Stomach (tissue), 9 donors: ENCODE measurements around the gene LRCH1. TPM values are rescaled to one million over a fixed set of nuclear protein-coding genes. Genes with fewer than 3 reads are reported as not detected.

Experiments used
- DNase-seq, 2 donors: peaks; one replicate each; pipeline versions ENCODE4 v3.0.0 to v3.0.0-alpha.2; 2013 to 2019
- H3K27ac ChIP-seq, 5 donors: fragments of 200-600 bp in 4 of 5; sonication (generic) in 4 of 5; one replicate each; pipeline ENCODE4 v1.5.1; 2013 to 2019; ENCODE audit warnings: mild to moderate bottlenecking in 1 of 5, moderate library complexity in 1 of 5
- H3K27me3 ChIP-seq, 3 donors: fragments of 200-600 bp; sonication (generic); one replicate each; pipeline ENCODE4 v1.5.1; 2017 to 2019; ENCODE audit warnings: mixed run types in 1 of 3
- H3K36me3 ChIP-seq, 4 donors: fragments of 200-600 bp; sonication (generic); 1 replicate in 3 of 4; 2 replicates in 1 of 4; pipeline ENCODE4 v1.5.1; 2016 to 2019
- H3K4me1 ChIP-seq, 4 donors: fragments of 200-600 bp; sonication (generic); one replicate each; pipeline ENCODE4 v1.5.1; 2016 to 2019
- H3K4me3 ChIP-seq, 4 donors: fragments of 200-600 bp; sonication (generic) in 3 of 4; one replicate each; pipeline ENCODE4 v1.5.1; 2016 to 2019; ENCODE audit warnings: mild to moderate bottlenecking in 1 of 4
- H3K9me3 ChIP-seq, 4 donors: fragments of 200-600 bp; sonication (generic); one replicate each; pipeline ENCODE4 v1.5.1; 2016 to 2019
- EP300 ChIP-seq: sonication (generic); formaldehyde crosslinking; IDR thresholded peaks from one replicate; pipeline ENCODE4 v1.6.1; 2017; ENCODE audit warnings: antibody characterized with exemption
- POLR2A ChIP-seq, 4 donors: fragments of 450-650 bp; IDR thresholded peaks; one replicate each; pipeline ENCODE4 v1.6.1; 2016; ENCODE audit warnings: antibody characterized with exemption in 4 of 4, control low read depth in 2 of 4, mild to moderate bottlenecking in 1 of 4, moderate library complexity in 1 of 4
- POLR2AphosphoS5 ChIP-seq, 3 donors: sonication (generic); formaldehyde crosslinking; IDR thresholded peaks; one replicate each; pipeline ENCODE4 v1.6.1; 2016; ENCODE audit warnings: antibody characterized with exemption in 3 of 3
- WGBS, 5 donors: extraction: QIAGEN DNeasy Blood & Tissue Kit in 3 of 5; methylation state at CpG; one replicate each; pipeline versions ENCODE4 v1.1.5 to v1.1.7; 2013 to 2018; 5-methylcytosine and 5-hydroxymethylcytosine counted together
- intact Hi-C: fragments of 100-400 bp; cut with DNase I; formaldehyde crosslinking; loops from one replicate; pipeline ENCODE4 v1.15.1; 2023; ENCODE audit warnings: low total_unique reads
- polyA plus RNA-seq, 3 donors: library from polyadenylated mRNA; stranded (reverse); fragments of 200-250 nt; gene quantifications; one replicate each; pipeline ENCODE4 v1.2.3, GENCODE V29; 2013
- total RNA-seq, 5 donors: library from RNA; depleted of rRNA; stranded (reverse); fragments of >200 nt; gene quantifications; one replicate each; pipeline versions ENCODE4 v1.1.0 to v1.2.3, GENCODE V29; 2014 to 2016
- TF ChIP-seq, protein P1 (sequence below), 7 experiments: fragments of 450-650 bp in 4 of 7; fragments of 200-600 bp in 3 of 7; sonication (generic) in 3 of 7; IDR thresholded peaks; one replicate each; pipeline ENCODE4 v1.5.1; 2016 to 2019; ENCODE audit warnings: antibody characterized with exemption in 7 of 7, control low read depth in 2 of 7, mild to moderate bottlenecking in 1 of 7
- donor health status: healthy with polysubstance abuse.
- donor health status: Bipolar disorder and iron deficiency.
- donor health status: healthy.

Gene LRCH1
- total and polyA plus RNA-seq, 8 donors = 5.4 to 70.6 (median 19.4) TPM

DNA sequence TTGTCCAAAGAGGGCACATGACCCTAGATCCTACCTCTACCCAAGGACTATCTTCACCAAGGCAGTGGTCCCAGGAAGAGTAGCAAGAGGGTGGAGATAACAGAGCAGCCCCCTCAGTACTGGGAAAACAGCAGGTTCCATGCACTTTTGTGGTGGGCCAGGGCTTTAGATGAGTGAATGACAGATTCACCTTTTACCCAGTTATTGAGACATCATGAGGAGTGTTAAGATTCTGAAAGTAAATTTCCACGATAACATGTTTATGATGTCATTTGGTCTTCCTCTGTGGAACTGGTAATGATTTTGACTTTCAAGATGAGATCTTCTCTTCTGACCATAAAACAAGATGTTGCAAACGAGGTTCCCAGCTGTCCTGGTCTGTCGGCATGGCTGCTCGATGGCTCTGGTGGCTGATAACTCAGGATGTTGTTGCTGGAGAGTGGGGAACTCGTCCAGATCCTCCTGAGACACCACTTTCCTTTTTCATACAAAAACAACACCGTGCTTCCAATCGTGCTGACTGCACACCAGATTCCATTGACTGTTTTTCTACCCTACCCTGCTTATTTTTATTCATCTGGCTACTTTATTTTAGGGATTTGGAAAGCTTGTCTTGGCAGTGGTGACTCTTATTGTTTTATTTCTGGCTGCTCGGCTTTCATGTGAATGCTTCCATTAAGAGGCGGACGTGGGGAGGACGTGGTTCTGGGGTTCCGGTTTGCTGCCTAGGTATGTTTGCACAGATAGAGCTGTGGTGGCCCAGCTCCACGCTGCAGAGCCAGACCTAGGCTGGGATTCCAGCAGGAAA lies 88.5 kb downstream of the LRCH1 start:
- no peaks in the 10 kb centered on the region for H3K27me3 ChIP-seq
- peak in 1 of 2 donors; percentile 51 for DNase-seq
- H3K9me3 ChIP-seq = no peaks in the 10 kb centered on the region
- peaks cover 41 to 94% (median 68%) of the 10 kb centered on the region in 4 donors for H3K4me1 ChIP-seq
- H3K36me3 ChIP-seq = no peaks in the 10 kb centered on the region
- H3K27ac ChIP-seq = peak overlapping the region; percentile 41 to 73 (median 58)
- H3K4me3 ChIP-seq = peak overlapping the region; percentile 4 to 19 (median 10)
- WGBS, 5 donors = 19 to 38% (median 21%) methylated on average over 13 of the region's 13 CpGs
- intact Hi-C loops = no loop called here
- TF ChIP-seq EP300 = no peak
- TF ChIP-seq, protein P1, sequence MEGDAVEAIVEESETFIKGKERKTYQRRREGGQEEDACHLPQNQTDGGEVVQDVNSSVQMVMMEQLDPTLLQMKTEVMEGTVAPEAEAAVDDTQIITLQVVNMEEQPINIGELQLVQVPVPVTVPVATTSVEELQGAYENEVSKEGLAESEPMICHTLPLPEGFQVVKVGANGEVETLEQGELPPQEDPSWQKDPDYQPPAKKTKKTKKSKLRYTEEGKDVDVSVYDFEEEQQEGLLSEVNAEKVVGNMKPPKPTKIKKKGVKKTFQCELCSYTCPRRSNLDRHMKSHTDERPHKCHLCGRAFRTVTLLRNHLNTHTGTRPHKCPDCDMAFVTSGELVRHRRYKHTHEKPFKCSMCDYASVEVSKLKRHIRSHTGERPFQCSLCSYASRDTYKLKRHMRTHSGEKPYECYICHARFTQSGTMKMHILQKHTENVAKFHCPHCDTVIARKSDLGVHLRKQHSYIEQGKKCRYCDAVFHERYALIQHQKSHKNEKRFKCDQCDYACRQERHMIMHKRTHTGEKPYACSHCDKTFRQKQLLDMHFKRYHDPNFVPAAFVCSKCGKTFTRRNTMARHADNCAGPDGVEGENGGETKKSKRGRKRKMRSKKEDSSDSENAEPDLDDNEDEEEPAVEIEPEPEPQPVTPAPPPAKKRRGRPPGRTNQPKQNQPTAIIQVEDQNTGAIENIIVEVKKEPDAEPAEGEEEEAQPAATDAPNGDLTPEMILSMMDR (IDR thresholded peaks at IDR 0.05) = no peak
- TF ChIP-seq POLR2A (IDR thresholded peaks at IDR 0.05) = no peak
- TF ChIP-seq POLR2AphosphoS5 (IDR thresholded peaks at IDR 0.05) = no peak

DNA sequence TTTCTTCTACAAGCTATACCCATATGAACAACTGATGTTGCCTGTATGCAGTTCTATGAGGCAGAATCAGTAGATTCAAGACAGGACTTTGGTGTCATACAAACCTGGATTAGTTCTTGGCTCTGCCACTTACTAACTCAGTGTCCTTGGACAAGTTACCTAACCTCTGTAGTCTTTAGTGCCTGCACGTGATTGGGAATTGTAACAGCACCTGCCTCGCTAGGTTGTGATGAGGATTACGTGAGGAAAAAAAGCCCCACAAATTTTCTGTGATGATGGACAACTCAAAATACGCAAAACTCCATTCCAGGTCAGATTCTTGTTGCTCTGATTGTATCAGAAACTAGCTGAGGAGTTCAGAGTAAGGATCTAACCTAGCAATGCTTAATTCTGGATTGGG lies 89.3 kb downstream of the LRCH1 start:
- intact Hi-C loops = no loop called here
- Histone ChIP-seq H3K4me1 (peaks cover 41 to 98% (median 67%) of the 10 kb centered on the region in 4 donors), H3K27me3 (no peaks in the 10 kb centered on the region), H3K27ac (peak overlapping the region; percentile 41 to 73 (median 45)), H3K4me3 (no peak overlapping the region), H3K36me3 (no peaks in the 10 kb centered on the region), H3K9me3 (no peaks in the 10 kb centered on the region)
- TF ChIP-seq EP300 (no peak), POLR2A (IDR thresholded peaks at IDR 0.05) (no peak), POLR2AphosphoS5 (IDR thresholded peaks at IDR 0.05) (no peak)
- TF ChIP-seq, protein P1 (IDR thresholded peaks at IDR 0.05) = no peak
- 62 to 82% (median 67%) methylated on average over 4 of the region's 4 CpGs for WGBS, 5 donors
- DNase-seq = no peak

DNA sequence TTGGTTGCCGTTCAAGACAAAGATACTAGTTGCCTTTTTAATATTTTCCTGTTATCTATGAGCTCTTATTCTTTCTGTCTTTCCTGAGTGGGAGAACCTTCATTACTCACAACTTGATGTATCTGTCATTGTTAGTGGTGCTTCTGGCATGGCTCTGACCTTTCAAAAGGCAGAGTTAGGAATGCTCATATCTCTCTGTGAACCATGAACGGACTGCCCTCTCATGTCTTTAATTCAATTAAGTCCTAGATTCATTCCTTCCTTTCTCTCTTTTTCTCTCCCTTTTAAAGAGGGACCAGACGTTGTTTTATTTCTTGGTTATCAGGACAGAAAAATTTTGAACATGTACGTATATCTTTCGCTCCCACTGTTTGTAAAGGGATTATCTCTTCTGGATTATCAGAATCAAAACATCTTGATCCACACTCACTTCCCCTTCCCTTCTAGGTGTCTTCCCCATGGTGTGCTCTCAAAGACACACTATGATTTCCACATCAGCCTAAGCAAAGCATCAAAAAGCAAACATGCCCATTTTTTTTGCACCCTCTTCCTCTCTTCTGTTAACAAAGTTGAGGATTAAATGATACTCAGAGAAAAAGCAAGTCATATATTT lies 90.3 kb downstream of the LRCH1 start:
- TF ChIP-seq POLR2A (IDR thresholded peaks at IDR 0.05) = no peak
- no peak for TF ChIP-seq POLR2AphosphoS5 (IDR thresholded peaks at IDR 0.05)
- no peak for TF ChIP-seq EP300
- TF ChIP-seq, protein P1 (IDR thresholded peaks at IDR 0.05) = no peak
- Histone ChIP-seq H3K27ac (peak overlapping the region in 3 of 5 donors; percentile 41 to 73 (median 60)), H3K4me3 (no peak overlapping the region), H3K4me1 (peaks cover 42 to 98% (median 74%) of the 10 kb centered on the region in 4 donors), H3K9me3 (no peaks in the 10 kb centered on the region), H3K36me3 (no peaks in the 10 kb centered on the region), H3K27me3 (no peaks in the 10 kb centered on the region)
- intact Hi-C loops = no loop called here
- no peak for DNase-seq
- WGBS, 5 donors = 37 to 55% (median 52%) methylated on average over 5 of the region's 5 CpGs

DNA sequence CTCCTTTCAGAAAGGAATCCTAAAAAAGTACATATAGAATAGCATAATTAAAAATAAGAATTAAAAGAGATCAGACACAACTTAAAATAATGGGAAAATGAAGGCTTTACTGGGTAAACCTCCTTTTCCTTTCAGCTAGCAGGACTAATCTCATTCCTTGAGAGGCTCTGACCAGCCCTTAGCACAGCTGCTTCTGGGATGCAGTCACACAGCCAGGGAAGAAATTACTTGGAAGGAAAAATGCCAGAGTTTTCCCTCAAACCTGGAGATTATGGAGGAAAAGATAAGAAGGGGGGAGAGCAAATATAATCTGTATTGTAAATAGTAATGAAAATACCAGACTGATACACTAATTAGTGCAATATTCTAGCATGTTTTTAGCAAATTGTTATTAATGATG lies 91.8 kb downstream of the LRCH1 start:
- no peaks in the 10 kb centered on the region for H3K27me3 ChIP-seq
- TF ChIP-seq POLR2A (IDR thresholded peaks at IDR 0.05) (no peak), EP300 (no peak), POLR2AphosphoS5 (IDR thresholded peaks at IDR 0.05) (no peak)
- TF ChIP-seq, protein P1 (IDR thresholded peaks at IDR 0.05) = no peak
- H3K4me3 ChIP-seq = no peak overlapping the region
- intact Hi-C loops = no loop called here
- H3K27ac ChIP-seq = peak overlapping the region in 1 of 5 donors; percentile 55
- DNase-seq = no peak
- H3K4me1 ChIP-seq = peaks cover 35 to 98% (median 74%) of the 10 kb centered on the region in 4 donors
- H3K36me3 ChIP-seq = no peaks in the 10 kb centered on the region
- no peaks in the 10 kb centered on the region for H3K9me3 ChIP-seq
